Left renal pelvis (tissue), 4 donors: ENCODE measurements around the gene GRPEL1. TPM values are rescaled to one million over a fixed set of nuclear protein-coding genes. Genes with fewer than 3 reads are reported as not detected.

Experiments used
- polyA plus RNA-seq, 4 donors: library from polyadenylated mRNA; unstranded; fragments of 120-200 nt; gene quantifications; one replicate each; pipeline ENCODE4 v1.2.1, GENCODE V29; 2013; ENCODE audit not compliant: insufficient read length in 4 of 4

GRPEL1 gene
- polyA plus RNA-seq, 4 donors, result 20.2 to 38.0 (median 32.9) TPM

Other genes with a start within 250 kb of the GRPEL1 start
- 10 to 100 TPM; 49.2 to 61.1 (median 57.3) TPM for gene TBC1D14, start 158.2 kb downstream of the GRPEL1 start, polyA plus RNA-seq
- gene TADA2B, start 24.7 kb downstream of the GRPEL1 start, polyA plus RNA-seq, result 10 to 100 TPM; 17.8 to 22.0 (median 18.6) TPM
- 10 to 100 TPM in 1 of 4 donors, 1 to 10 TPM in 3; 5.8 to 64.8 (median 8.9) TPM for gene SORCS2, start 124.5 kb upstream of the GRPEL1 start, polyA plus RNA-seq